CD1c-positive myeloid dendritic cell (primary cell): ENCODE measurements around the gene ATP2B3.

Experiments used
- DNase-seq: peaks from one replicate; pipeline ENCODE4 v3.0.0-alpha.2; 2016; ENCODE audit errors: extremely low spot score

The ATP2B3 gene

GRCh38 chrX:153595387-153595786, 77.9 kb downstream of the ATP2B3 start:
- DNase-seq = no peak

DNA sequence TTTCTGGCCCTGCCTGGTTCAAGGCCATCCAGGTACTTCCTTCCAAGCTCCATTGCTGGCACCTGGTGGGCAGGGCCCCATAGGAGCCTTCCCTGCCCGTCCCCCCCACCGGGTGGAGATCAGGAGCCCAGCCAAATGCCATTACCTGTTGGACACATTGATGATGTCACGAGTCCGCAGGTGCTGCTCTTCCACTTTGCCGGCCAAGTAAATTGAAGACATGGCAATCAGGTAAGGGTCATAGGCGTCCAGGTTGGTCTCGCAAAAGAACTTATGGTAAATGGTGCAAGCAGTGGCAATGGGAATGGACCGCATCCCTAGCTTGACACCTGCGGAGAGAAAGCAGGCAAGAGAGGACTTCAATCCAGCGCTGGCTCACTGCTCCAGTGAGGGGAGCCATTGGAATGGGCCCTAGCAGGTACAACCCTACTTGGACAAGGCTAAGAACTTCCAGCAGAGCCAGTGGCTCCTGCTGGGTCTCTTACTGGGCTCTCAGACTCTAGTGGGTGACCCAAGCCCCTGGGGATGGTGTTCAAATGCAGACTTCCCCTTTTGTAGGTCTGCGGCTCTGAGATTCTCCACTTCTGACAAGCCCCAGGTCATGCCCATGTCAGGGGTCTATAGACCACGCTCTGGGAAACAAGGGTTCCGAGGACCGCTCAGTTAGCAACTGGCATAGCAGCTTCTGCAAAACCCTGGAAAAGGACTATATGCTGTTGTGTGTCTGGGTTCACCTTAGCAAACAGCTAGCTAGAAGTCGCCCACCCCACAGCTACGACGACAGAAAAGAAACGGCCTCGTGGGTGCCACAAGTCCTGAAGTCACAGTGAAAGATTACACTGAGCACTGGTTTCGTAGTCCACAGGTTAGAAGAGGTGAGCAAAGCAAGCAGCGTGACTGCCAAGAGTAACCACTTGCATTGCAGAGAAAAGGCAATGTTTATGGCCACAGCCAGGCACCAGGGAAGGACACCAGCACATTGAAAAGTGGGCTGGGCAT, 78.7 kb downstream of the ATP2B3 start:
- DNase-seq = no peak

DNA sequence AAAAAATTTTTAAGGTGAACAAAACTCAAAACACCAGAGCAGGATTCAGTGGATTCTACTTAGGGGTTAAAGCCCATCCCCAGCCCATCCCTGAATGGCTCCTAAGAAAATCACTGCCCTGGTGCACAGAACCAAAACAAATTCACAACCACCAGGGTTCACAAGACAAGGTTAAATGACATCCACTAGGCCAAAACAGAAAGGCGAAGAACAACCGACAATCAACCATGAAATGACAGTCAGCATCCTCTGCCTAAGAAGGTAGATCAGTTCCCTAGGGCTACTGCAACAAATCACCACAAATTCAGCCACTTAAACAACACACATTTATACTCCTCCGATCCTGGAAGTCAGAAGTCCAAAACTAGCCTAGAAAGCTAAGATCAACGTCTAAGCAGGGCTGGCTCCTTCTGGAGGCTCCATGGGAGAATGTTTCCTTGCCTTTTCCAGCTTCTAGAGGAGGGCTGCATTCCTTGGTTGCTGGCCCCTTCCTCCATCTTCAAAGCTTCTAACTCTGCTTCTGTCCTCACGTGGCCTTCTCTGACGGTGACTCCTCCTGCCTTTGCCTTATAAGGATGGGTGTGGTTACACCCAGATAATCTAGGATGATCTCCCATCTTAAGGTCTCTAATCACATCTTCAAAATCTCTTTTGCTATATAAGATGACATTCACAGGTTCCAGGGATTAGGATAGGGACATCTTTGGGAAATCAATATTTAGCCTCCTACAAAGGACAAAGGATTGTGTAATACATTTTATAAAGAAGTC, 79.7 kb downstream of the ATP2B3 start:
- no peak for DNase-seq

DNA sequence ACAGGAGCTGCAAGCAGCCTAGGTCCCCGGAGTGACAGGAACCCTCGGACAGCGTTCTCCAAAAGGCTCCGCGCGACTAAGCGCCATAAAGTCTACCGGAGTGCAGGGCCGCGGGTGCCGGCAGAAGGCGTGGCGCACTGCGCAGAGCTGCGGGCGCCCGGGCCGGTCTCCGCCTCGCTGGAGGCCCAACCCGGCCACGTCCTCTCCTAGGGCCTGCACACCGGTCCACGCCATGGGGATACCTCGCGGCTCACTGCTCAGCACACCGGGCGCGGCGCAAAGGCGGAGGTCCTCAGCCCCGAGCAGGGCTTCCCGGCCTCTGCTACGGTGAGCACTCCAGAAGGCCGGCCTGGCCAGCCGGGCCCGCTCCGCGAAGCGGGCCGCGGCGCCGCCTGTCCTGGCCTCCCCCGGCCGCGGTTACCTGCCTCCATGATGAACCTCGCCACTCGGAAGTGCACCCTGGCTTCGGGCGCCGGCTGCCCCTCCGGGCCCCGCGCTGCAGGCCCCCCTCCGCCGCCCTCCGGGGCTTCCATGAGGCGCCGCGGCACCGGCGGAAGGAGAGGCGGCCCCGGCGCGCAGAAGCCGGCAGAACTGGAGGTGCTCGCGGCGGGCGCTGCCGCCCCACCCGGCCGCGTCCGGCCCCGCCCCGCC, 81.2 kb downstream of the ATP2B3 start, which contains the start of gene CCNQ:
TSS of gene CCNQ (minus strand) at position 599 of the 651 bp plus-strand sequence. CDS start at position 533, 66 bp downstream.
- peak; percentile 21 for DNase-seq

DNA sequence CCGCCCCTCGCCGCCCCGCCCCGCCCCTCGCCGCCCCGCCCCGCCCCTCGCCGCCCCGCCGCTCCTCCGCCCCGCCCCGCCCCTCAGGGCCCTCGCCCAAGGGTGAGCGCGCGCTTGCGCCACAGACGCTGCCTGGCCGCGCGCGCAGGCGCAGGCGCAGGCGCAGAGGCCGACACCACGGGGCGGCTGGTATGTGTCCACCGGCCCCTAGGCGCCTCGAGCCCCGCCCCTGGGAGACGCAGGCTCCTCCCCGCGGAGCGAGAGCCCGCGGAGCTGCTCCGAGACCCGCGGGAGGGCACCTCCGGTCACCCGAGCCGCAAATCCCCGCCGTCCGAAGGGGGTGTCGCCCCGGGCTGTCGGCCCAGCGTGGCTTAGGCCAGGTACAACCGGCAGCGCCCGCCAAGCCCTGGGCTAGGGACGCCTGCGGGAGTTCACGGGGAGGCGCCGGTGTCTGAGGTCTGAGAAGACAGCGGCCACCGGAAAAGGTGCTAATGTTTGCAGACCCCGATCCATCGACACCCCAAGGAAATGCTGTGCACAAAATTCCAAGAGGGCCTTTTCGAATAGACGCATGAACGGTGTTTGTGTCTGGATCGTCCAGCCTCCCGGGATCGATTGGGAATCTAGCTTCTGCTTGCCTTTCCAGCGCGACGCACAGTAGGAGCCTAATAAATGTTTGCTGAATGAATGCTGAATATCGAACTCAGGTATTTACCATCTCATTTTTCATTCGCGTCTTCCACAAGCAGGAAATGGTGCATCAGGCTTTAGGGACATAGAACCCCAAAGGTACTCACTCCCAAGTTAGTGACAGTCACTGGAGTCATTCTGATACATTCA, 82.0 kb downstream of the ATP2B3 start:
- peak; percentile 93 for DNase-seq

- DNase-seq = peak; percentile 10
Observed at GRCh38 chrX:153600032-153600373, 82.6 kb downstream of the ATP2B3 start.

GRCh38 chrX:153600921-153601320, 83.5 kb downstream of the ATP2B3 start:
- no peak for DNase-seq

DNA sequence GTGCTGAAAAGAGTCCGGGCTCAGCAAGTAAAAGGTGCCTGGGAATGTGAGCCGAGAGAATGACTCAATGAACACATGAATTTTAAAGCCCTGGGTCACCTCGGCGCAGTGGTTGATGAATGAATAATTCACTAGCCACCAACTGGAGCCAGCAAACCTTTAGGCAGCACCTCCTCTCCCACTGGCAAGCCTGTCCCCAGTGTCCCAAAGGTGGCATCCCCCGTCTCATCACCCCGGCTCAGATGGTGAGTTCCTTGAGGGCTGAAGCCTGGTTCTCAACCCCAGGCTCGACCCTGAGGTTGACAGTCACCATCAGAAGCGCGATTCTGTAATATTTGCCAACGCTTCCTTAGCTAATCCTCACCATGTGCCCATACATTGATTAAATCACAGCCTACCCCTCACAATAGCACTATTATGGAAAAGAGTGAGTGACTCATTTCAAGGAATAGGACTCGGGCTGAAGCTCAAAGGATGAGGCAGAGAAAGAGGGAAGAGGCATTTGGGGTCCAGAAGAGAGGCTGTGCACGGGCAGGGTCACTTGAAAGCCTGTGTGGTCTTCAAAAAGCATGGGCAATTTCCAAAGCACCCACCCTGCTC, 84.2 kb downstream of the ATP2B3 start:
- no peak for DNase-seq

- DNase-seq = peak; percentile 79
Observed at GRCh38 chrX:153602601-153603000, 85.2 kb downstream of the ATP2B3 start.

DNA sequence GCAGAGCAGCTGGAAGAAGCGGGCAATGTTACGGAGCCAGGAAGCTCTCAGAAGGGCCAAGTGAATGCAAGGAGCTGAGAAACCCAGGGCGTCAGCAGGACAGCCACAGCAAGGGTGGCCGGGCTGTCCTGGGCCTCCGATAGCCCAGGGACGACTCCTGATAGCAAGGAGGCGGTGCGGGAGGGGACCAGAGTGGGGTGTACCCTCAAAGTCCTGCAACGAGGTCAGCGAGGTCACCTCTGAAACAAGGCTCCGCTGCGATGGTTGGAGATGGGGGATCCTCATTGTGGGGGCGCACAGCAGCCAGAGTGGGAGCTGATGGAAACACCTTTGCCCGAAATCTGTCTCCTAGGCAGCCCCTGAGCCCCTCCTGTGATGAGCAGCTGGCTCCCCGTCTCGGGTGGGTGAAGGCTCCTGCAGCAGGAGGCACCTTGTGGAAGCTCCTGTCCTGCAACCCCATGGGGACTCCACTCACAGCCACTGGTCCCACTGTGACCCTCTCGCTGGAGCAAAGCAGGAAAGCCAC, 85.8 kb downstream of the ATP2B3 start:
- no peak for DNase-seq

GRCh38 chrX:153604666-153605380, 87.4 kb downstream of the ATP2B3 start:
- peak; percentile 9 for DNase-seq

DNA sequence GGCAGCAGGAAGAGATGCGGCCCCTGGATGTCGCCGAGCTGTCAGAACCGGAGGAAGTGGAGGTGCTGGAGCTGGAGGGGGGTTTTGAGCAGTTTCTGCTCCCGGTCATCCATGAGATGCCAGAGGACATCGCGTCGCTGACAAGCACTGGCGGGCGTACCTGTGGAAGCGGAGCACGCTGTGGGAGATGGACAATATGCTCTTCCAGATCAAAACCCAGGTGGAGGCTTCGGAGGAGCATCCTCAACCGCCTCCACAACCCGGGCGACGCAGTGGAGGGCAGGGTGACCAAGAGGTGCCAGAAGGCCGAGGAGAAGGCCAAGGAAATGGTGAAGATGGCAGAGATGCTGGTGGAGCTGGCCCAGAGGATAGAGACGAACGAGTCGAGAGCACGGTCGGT, 89.1 kb downstream of the ATP2B3 start:
- no peak for DNase-seq

GRCh38 chrX:153608376-153608775, 90.9 kb downstream of the ATP2B3 start:
- peak; percentile 89 for DNase-seq

DNA sequence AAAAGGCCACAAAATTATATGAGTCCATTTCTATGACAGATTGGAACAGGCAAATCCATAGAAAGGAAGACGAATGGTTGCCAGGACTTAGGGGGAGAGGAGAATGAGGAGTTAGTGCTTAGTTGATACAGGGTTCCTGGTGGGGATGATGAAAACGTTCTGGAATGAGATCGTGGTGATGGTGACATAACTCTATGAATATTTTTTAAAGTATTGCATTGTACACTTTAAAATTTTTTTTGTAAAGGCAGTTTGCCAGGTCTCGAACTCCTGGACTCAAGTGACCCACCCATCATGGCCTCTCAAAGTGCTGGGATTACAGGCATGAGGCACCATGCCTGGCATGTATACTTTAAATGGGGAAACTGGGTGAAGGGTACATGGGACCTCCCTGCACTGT, 91.4 kb downstream of the ATP2B3 start:
- DNase-seq = no peak

GRCh38 chrX:153609917-153610835, 92.7 kb downstream of the ATP2B3 start:
- DNase-seq = peak; percentile 71

GRCh38 chrX:153610836-153611213, 93.4 kb downstream of the ATP2B3 start:
- no peak for DNase-seq

DNA sequence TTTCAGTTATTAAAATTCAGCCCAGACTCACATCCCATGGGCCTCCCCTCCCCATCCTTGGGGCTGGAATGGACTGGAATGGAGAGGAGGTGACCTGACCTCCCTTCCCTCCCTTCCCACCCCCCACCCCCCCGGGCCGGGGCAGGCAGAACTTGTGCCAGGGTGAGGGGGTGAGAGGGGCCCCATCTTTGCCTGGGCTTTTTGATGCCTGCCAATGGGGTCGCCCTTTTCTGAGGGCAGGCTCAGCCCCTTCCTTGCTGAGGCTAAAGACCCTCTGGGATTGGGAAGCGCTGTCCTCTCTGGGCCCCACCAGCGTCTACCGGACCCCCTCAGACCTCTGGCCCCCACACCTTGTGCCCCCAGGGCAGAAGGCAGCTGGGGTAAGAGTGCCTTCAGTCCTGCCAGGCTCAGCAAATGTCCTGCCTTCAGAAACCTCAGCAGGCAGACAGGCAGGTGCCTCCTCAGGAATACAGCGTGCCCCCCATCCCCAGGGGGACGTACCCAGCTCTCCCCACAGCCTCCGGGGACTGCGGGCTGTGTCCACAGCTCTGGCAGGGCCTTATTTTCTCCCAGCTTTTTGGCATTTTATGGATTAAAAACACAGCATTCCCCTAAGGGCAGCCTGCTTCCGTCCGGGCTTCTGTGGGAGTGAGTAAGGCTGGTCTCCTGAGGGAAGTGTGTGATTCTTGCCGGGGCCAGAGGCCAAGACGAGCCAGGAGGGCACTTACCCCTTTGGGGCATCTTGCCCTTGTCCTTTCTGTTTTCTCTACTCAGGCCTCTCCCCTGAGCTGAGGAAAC, 94.1 kb downstream of the ATP2B3 start:
- no peak for DNase-seq

- no peak for DNase-seq
Observed at GRCh38 chrX:153612413-153612812, 95.0 kb downstream of the ATP2B3 start.
